ENCODE data around the gene RIT1. TPM values are rescaled to one million over a fixed set of nuclear protein-coding genes. Genes with fewer than 3 reads are reported as not detected.

Gene RIT1
- total RNA-seq, 2 donors from 2014 or later = 6.9 to 16.1 TPM

- DNase-seq (no peak), ATAC-seq (no peak)
- Histone ChIP-seq H3K27me3 (no peaks in the 10 kb centered on the region), H3K9me3 (no peaks in the 10 kb centered on the region), H3K4me1 (peaks cover 9% of the 10 kb centered on the region), H3K36me3 (replicated peaks in 1 of 2; ENCODE audit: insufficient read depth in 1 of 2, low read depth in 2 of 2) (no peaks in the 10 kb centered on the region), H3K27ac (no peak overlapping the region), H3K4me3 (no peak overlapping the region)
- TF ChIP-seq POLR2A (IDR thresholded peaks at IDR 0.05) = no peak
- no peak for TF ChIP-seq CTCF (IDR thresholded peaks at IDR 0.05)
- WGBS, 2 donors = 62 to 80% methylated on average over 9 of the region's 9 CpGs
- intact Hi-C loops (cut with DNase I) = no loop called here
These were observed 37.3 kb downstream of the RIT1 start for GRCh38 chr1:155873860-155874259.

DNA sequence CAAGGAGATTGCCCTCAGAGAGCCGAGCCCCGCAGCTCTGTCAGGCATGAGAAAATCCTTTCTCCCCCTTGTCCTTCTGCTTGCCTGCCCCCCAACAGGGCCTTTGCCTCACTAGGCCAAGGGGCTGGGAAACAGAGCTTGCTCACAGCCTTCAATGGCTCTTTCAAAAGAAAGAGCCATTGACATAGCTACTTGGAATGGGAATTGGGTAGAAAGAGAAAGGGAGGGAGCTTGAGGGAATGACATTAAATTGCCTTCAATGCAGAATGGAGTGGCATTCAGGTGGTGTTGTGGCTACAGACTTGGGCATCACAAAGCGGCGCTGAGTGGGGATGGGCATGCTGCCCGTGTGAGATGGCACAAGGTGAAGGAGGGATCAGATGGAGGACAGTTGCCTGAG, 38.6 kb downstream of the RIT1 start:
- ATAC-seq = no peak
- Histone ChIP-seq H3K9me3 (no peaks in the 10 kb centered on the region), H3K4me3 (no peak overlapping the region), H3K36me3 (replicated peaks in 1 of 2; ENCODE audit: insufficient read depth in 1 of 2, low read depth in 2 of 2) (no peaks in the 10 kb centered on the region), H3K27ac (no peak overlapping the region), H3K27me3 (no peaks in the 10 kb centered on the region), H3K4me1 (peaks cover 9% of the 10 kb centered on the region)
- TF ChIP-seq POLR2A (IDR thresholded peaks at IDR 0.05) = no peak
- TF ChIP-seq CTCF (IDR thresholded peaks at IDR 0.05) = no peak
- WGBS, 2 donors = 86 to 88% methylated on average over 4 to 5 of the region's 5 CpGs
- intact Hi-C loops (cut with DNase I) = no loop called here
- no peak for DNase-seq

GRCh38 chr1:155871390-155871789, 39.8 kb downstream of the RIT1 start:
- no peak overlapping the region for H3K4me3 ChIP-seq
- TF ChIP-seq POLR2A (IDR thresholded peaks at IDR 0.05) = no peak
- no peak for TF ChIP-seq CTCF (IDR thresholded peaks at IDR 0.05)
- no peaks in the 10 kb centered on the region for H3K36me3 ChIP-seq (replicated peaks in 1 of 2; ENCODE audit: insufficient read depth in 1 of 2, low read depth in 2 of 2)
- ATAC-seq = peak; percentile 45
- H3K27ac ChIP-seq = no peak overlapping the region
- H3K4me1 ChIP-seq = peaks cover 9% of the 10 kb centered on the region
- intact Hi-C loops (cut with DNase I) = no loop called here
- peak; percentile 32 to 60 (median 48) for DNase-seq
- WGBS, 2 donors = 38 to 40% methylated on average over 1 of the region's 1 CpG
- no peaks in the 10 kb centered on the region for H3K27me3 ChIP-seq
- H3K9me3 ChIP-seq = no peaks in the 10 kb centered on the region

DNA sequence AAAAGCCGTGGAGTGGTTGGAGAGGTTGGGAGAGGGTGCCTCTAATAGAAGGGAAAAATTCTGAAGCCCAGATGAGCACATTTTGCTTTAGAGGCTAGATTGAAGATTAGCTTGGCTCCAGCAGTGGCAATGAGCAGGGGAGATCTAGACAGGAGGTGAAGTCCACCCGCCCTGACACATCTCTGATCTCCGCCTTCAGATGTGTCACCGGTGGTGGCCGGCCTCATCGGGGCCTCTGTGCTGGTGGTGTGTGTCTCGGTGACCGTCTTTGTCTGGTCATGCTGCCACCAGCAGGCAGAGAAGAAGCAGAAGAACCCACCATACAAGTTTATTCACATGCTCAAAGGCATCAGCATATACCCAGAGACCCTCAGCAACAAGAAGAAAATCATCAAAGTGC, 43.4 kb downstream of the RIT1 start:
- H3K4me1 ChIP-seq = peaks cover 9% of the 10 kb centered on the region
- no peak overlapping the region for H3K4me3 ChIP-seq
- ATAC-seq = no peak
- H3K9me3 ChIP-seq = no peaks in the 10 kb centered on the region
- no peak for DNase-seq
- intact Hi-C loops (cut with DNase I) = no loop called here
- H3K27me3 ChIP-seq = no peaks in the 10 kb centered on the region
- H3K27ac ChIP-seq = no peak overlapping the region
- TF ChIP-seq POLR2A (IDR thresholded peaks at IDR 0.05) (no peak), CTCF (IDR thresholded peaks at IDR 0.05) (no peak)
- 82 to 83% methylated on average over 8 of the region's 8 CpGs for WGBS, 2 donors
- no peaks in the 10 kb centered on the region for H3K36me3 ChIP-seq (replicated peaks in 1 of 2; ENCODE audit: insufficient read depth in 1 of 2, low read depth in 2 of 2)

GRCh38 chr1:155864393-155864792, 46.8 kb downstream of the RIT1 start:
- TF ChIP-seq CTCF (IDR thresholded peaks at IDR 0.05) = no peak
- TF ChIP-seq POLR2A (IDR thresholded peaks at IDR 0.05) = no peak
- no peak overlapping the region for H3K27ac ChIP-seq
- no peaks in the 10 kb centered on the region for H3K27me3 ChIP-seq
- ATAC-seq (no peak), DNase-seq (no peak)
- H3K4me1 ChIP-seq = no peaks in the 10 kb centered on the region
- H3K4me3 ChIP-seq = no peak overlapping the region
- H3K9me3 ChIP-seq = no peaks in the 10 kb centered on the region
- no peaks in the 10 kb centered on the region for H3K36me3 ChIP-seq (replicated peaks in 1 of 2; ENCODE audit: insufficient read depth in 1 of 2, low read depth in 2 of 2)
- intact Hi-C loops (cut with DNase I) = no loop called here
